Thoracic aorta (tissue), 2 donors: ENCODE results near the gene NEGR1. TPM values are rescaled to one million over a fixed set of nuclear protein-coding genes. Genes with fewer than 3 reads are reported as not detected.

ENCODE experiments used
- ATAC-seq: fragments of 150-250 bp; one replicate; pipeline ENCODE4 v1.8.0; 2017; ENCODE audit warnings: low read depth; ENCODE audit not compliant: insufficient number of reproducible peaks, low FRiP score
- DNase-seq: peaks from one replicate; pipeline ENCODE4 v3.0.0-alpha.2; 2020; ENCODE audit warnings: low spot score
- H3K27ac ChIP-seq, 2 donors: fragments of 200-600 bp; sonication (generic); 1 replicate in 1 of 2; 2 replicates in 1 of 2; pipeline ENCODE4 v1.5.1; 2016; ENCODE audit warnings: mild to moderate bottlenecking in 2 of 2, moderate library complexity in 2 of 2
- H3K27me3 ChIP-seq: fragments of 200-600 bp; sonication (generic); replicated peaks from 2 replicates; pipeline ENCODE4 v1.6.0; 2016; ENCODE audit warnings: mild to moderate bottlenecking; ENCODE audit not compliant: insufficient read depth
- H3K36me3 ChIP-seq: fragments of 200-600 bp; sonication (generic); one replicate; pipeline ENCODE4 v1.5.1; 2016
- H3K4me1 ChIP-seq, 2 donors: fragments of 200-600 bp; sonication (generic); 1 replicate in 1 of 2; 2 replicates in 1 of 2; pipeline versions ENCODE4 v1.5.1 to v1.6.0; 2016; ENCODE audit warnings: low read depth in 2 of 2, mild to moderate bottlenecking in 1 of 2; ENCODE audit not compliant: control insufficient read depth in 1 of 2
- H3K4me3 ChIP-seq: fragments of 200-600 bp; sonication (generic); 2 replicates; pipeline ENCODE4 v1.5.1; 2016; ENCODE audit warnings: mild to moderate bottlenecking
- H3K9me3 ChIP-seq: fragments of 200-600 bp; sonication (generic); 2 replicates; pipeline ENCODE4 v1.5.1; 2016
- CTCF ChIP-seq: fragments of 200-600 bp; sonication (generic); IDR thresholded peaks from one replicate; pipeline ENCODE4 v1.5.1; 2019; ENCODE audit warnings: antibody characterized with exemption
- total RNA-seq, 2 donors: library from RNA; depleted of rRNA; stranded (reverse); fragments of >200 nt; gene quantifications; one replicate each; pipeline versions ENCODE4 v1.1.0 to v1.2.3, GENCODE V29; 2016

Gene NEGR1
- total RNA-seq, 2 donors from 2014 or later, result 10.4 to 14.4 TPM

GRCh38 chr1:72177711-72178110, 104.6 kb downstream of the NEGR1 start:
- H3K4me1 ChIP-seq, result no peaks in the 10 kb centered on the region
- H3K36me3 ChIP-seq, result no peaks in the 10 kb centered on the region
- TF ChIP-seq CTCF, result no peak
- H3K27me3 ChIP-seq, result no peaks in the 10 kb centered on the region
- H3K9me3 ChIP-seq, result no peaks in the 10 kb centered on the region
- DNase-seq, result no peak
- no peak for ATAC-seq
- no peak overlapping the region for H3K27ac ChIP-seq
- no peak overlapping the region for H3K4me3 ChIP-seq

- Histone ChIP-seq H3K4me1 (no peaks in the 10 kb centered on the region), H3K27me3 (no peaks in the 10 kb centered on the region), H3K27ac (no peak overlapping the region), H3K9me3 (no peaks in the 10 kb centered on the region), H3K4me3 (no peak overlapping the region), H3K36me3 (no peaks in the 10 kb centered on the region)
- DNase-seq (no peak), ATAC-seq (no peak)
- no peak for TF ChIP-seq CTCF
These were observed 112.1 kb downstream of the NEGR1 start for GRCh38 chr1:72170246-72170645.

GRCh38 chr1:72166426-72166825, 115.9 kb downstream of the NEGR1 start:
- Histone ChIP-seq H3K4me1 (no peaks in the 10 kb centered on the region), H3K27ac (no peak overlapping the region), H3K36me3 (no peaks in the 10 kb centered on the region), H3K4me3 (no peak overlapping the region), H3K27me3 (no peaks in the 10 kb centered on the region), H3K9me3 (no peaks in the 10 kb centered on the region)
- DNase-seq (no peak), ATAC-seq (no peak)
- TF ChIP-seq CTCF, result no peak

GRCh38 chr1:72150508-72150907, 131.8 kb downstream of the NEGR1 start:
- no peaks in the 10 kb centered on the region for H3K4me1 ChIP-seq
- no peak overlapping the region for H3K27ac ChIP-seq
- ATAC-seq, result no peak
- no peaks in the 10 kb centered on the region for H3K27me3 ChIP-seq
- no peak overlapping the region for H3K4me3 ChIP-seq
- H3K9me3 ChIP-seq, result no peaks in the 10 kb centered on the region
- no peak for TF ChIP-seq CTCF
- DNase-seq, result no peak
- H3K36me3 ChIP-seq, result no peaks in the 10 kb centered on the region

GRCh38 chr1:72141875-72142274, 140.5 kb downstream of the NEGR1 start:
- Histone ChIP-seq H3K4me1 (no peaks in the 10 kb centered on the region), H3K36me3 (no peaks in the 10 kb centered on the region), H3K9me3 (peaks cover 9% of the 10 kb centered on the region), H3K27me3 (no peaks in the 10 kb centered on the region), H3K4me3 (no peak overlapping the region), H3K27ac (no peak overlapping the region)
- DNase-seq, result no peak
- no peak for ATAC-seq
- no peak for TF ChIP-seq CTCF
